ENCODE measurements around the gene SPARCL1. TPM values are rescaled to one million over a fixed set of nuclear protein-coding genes. Genes with fewer than 3 reads are reported as not detected.
"Not testable (repeated sequence)": the region's sequence is repeated elsewhere in the genome, so short reads cannot be mapped to it uniquely, and the experiment has no call there.

The SPARCL1 gene
- total and polyA plus RNA-seq, 2 experiments from 2014 or later, result not detected

- Histone ChIP-seq H3K27me3 (replicated peaks; ENCODE audit: insufficient read depth) (no peaks in the 10 kb centered on the region), H3K4me1 (ENCODE audit: insufficient read depth) (no peaks in the 10 kb centered on the region), H3K79me2 (ENCODE audit: insufficient read depth) (no peaks in the 10 kb centered on the region), H3F3A (ENCODE audit: insufficient read depth) (no peaks in the 10 kb centered on the region), H3K9me3 (ENCODE audit: low read depth) (no peaks in the 10 kb centered on the region), H4K20me1 (ENCODE audit: insufficient read depth) (no peaks in the 10 kb centered on the region), H3K9me2 (ENCODE audit: insufficient read depth) (no peaks in the 10 kb centered on the region), H3K27ac (no peak overlapping the region), H3K4me2 (ENCODE audit: unreplicated experiment) (no peak overlapping the region), H3K9ac (no peak overlapping the region), H2AFZ (no peak overlapping the region), H3K36me3 (ENCODE audit: low read depth) (peaks cover 23% of the 10 kb centered on the region), H3K4me3 (no peak overlapping the region)
- DNase-seq, result no peak
- in situ Hi-C loops (cut with MboI), result loop anchor here (25.0 kb wide), 1 partner anchor 314 kb away; no protein-coding TSS in a partner anchor
- TF ChIP-seq EZH2phosphoT487 (IDR thresholded peaks at IDR 0.05; ENCODE audit: insufficient read depth, low read depth), result no peak
These were observed 77.6 kb downstream of the SPARCL1 start for GRCh38 chr4:87451537-87451936.

- DNase-seq; H3K9ac ChIP-seq; H3K4me1 ChIP-seq (ENCODE audit: insufficient read depth); H2AFZ ChIP-seq; in situ Hi-C loops (cut with MboI); H3K27ac ChIP-seq; H3K9me3 ChIP-seq (ENCODE audit: low read depth); H3K27me3 ChIP-seq (replicated peaks; ENCODE audit: insufficient read depth); H3F3A ChIP-seq (ENCODE audit: insufficient read depth); H3K4me3 ChIP-seq; H4K20me1 ChIP-seq (ENCODE audit: insufficient read depth); H3K9me2 ChIP-seq (ENCODE audit: insufficient read depth); H3K79me2 ChIP-seq (ENCODE audit: insufficient read depth); H3K4me2 ChIP-seq (ENCODE audit: unreplicated experiment): not testable (repeated sequence)
- H3K36me3 ChIP-seq (ENCODE audit: low read depth), result peaks cover 23% of the 10 kb centered on the region
- 84 to 87% methylated on average over 6 of the region's 6 CpGs for WGBS, 2 experiments (ENCODE audit: low coverage in 1 of 2, low lambda C conversion rate in 2 of 2, missing lambda C conversion rate in 2 of 2)
These were observed 82.8 kb downstream of the SPARCL1 start for GRCh38 chr4:87446375-87446774.

- in situ Hi-C loops (cut with MboI), result no loop called here
- Histone ChIP-seq H3K9me2 (ENCODE audit: insufficient read depth) (no peaks in the 10 kb centered on the region), H3K4me2 (ENCODE audit: unreplicated experiment) (no peak overlapping the region), H3K27ac (no peak overlapping the region), H3K9ac (no peak overlapping the region), H3K27me3 (replicated peaks; ENCODE audit: insufficient read depth) (no peaks in the 10 kb centered on the region), H3K79me2 (ENCODE audit: insufficient read depth) (no peaks in the 10 kb centered on the region), H4K20me1 (ENCODE audit: insufficient read depth) (no peaks in the 10 kb centered on the region), H2AFZ (no peak overlapping the region), H3K9me3 (ENCODE audit: low read depth) (no peaks in the 10 kb centered on the region), H3F3A (ENCODE audit: insufficient read depth) (no peaks in the 10 kb centered on the region), H3K4me1 (ENCODE audit: insufficient read depth) (no peaks in the 10 kb centered on the region), H3K36me3 (ENCODE audit: low read depth) (peaks cover 19% of the 10 kb centered on the region), H3K4me3 (no peak overlapping the region)
- WGBS, 2 experiments (ENCODE audit: low coverage in 1 of 2, low lambda C conversion rate in 2 of 2, missing lambda C conversion rate in 2 of 2), result 66 to 80% methylated on average over 3 of the region's 3 CpGs
- no peak for DNase-seq
- TF ChIP-seq EZH2phosphoT487 (IDR thresholded peaks at IDR 0.05; ENCODE audit: insufficient read depth, low read depth) (no peak), EZH2 (IDR thresholded peaks at IDR 0.05; ENCODE audit: insufficient read depth, poor library complexity, severe bottlenecking) (no peak)
These were observed 83.2 kb downstream of the SPARCL1 start for GRCh38 chr4:87445964-87446363.

- H3K4me2 ChIP-seq (ENCODE audit: unreplicated experiment), result no peak overlapping the region
- H3K36me3 ChIP-seq (ENCODE audit: low read depth), result peaks cover 16% of the 10 kb centered on the region
- no peak overlapping the region for H3K9ac ChIP-seq
- H3K4me1 ChIP-seq (ENCODE audit: insufficient read depth), result no peaks in the 10 kb centered on the region
- H3K4me3 ChIP-seq, result no peak overlapping the region
- H3K27ac ChIP-seq, result no peak overlapping the region
- no peak for DNase-seq
- H3K27me3 ChIP-seq (replicated peaks; ENCODE audit: insufficient read depth), result no peaks in the 10 kb centered on the region
- no peaks in the 10 kb centered on the region for H3K9me2 ChIP-seq (ENCODE audit: insufficient read depth)
- no peak overlapping the region for H2AFZ ChIP-seq
- 100% methylated on average over 1 of the region's 1 CpG for WGBS, 2 experiments (ENCODE audit: low coverage in 1 of 2, low lambda C conversion rate in 2 of 2, missing lambda C conversion rate in 2 of 2)
- no peaks in the 10 kb centered on the region for H3K9me3 ChIP-seq (ENCODE audit: low read depth)
- no peak for TF ChIP-seq EZH2phosphoT487 (IDR thresholded peaks at IDR 0.05; ENCODE audit: insufficient read depth, low read depth)
- TF ChIP-seq EZH2 (IDR thresholded peaks at IDR 0.05; ENCODE audit: insufficient read depth, poor library complexity, severe bottlenecking), result no peak
- H4K20me1 ChIP-seq (ENCODE audit: insufficient read depth), result no peaks in the 10 kb centered on the region
- no peaks in the 10 kb centered on the region for H3F3A ChIP-seq (ENCODE audit: insufficient read depth)
- H3K79me2 ChIP-seq (ENCODE audit: insufficient read depth), result no peaks in the 10 kb centered on the region
- in situ Hi-C loops (cut with MboI), result no loop called here
These were observed 84.4 kb downstream of the SPARCL1 start for GRCh38 chr4:87444741-87445140.

GRCh38 chr4:87442889-87443288 is 86.3 kb downstream of the SPARCL1 start:
- H2AFZ ChIP-seq, result no peak overlapping the region
- TF ChIP-seq EZH2phosphoT487 (IDR thresholded peaks at IDR 0.05; ENCODE audit: insufficient read depth, low read depth) (no peak), EZH2 (IDR thresholded peaks at IDR 0.05; ENCODE audit: insufficient read depth, poor library complexity, severe bottlenecking) (no peak)
- H3K9ac ChIP-seq, result no peak overlapping the region
- in situ Hi-C loops (cut with MboI), result no loop called here
- H3K27ac ChIP-seq, result no peak overlapping the region
- 77% methylated on average over 3 of the region's 3 CpGs for WGBS, 2 experiments (ENCODE audit: low coverage in 1 of 2, low lambda C conversion rate in 2 of 2, missing lambda C conversion rate in 2 of 2)
- H3K4me3 ChIP-seq, result no peak overlapping the region
- H3K9me3 ChIP-seq (ENCODE audit: low read depth), result no peaks in the 10 kb centered on the region
- H3K4me2 ChIP-seq (ENCODE audit: unreplicated experiment), result no peak overlapping the region
- H4K20me1 ChIP-seq (ENCODE audit: insufficient read depth), result no peaks in the 10 kb centered on the region
- H3K4me1 ChIP-seq (ENCODE audit: insufficient read depth), result no peaks in the 10 kb centered on the region
- no peaks in the 10 kb centered on the region for H3K27me3 ChIP-seq (replicated peaks; ENCODE audit: insufficient read depth)
- peaks cover 18% of the 10 kb centered on the region; the same call in 1 of the 2 replicates for H3K36me3 ChIP-seq (ENCODE audit: low read depth)
- no peaks in the 10 kb centered on the region for H3K9me2 ChIP-seq (ENCODE audit: insufficient read depth)
- H3F3A ChIP-seq (ENCODE audit: insufficient read depth), result no peaks in the 10 kb centered on the region
- DNase-seq, result no peak
- H3K79me2 ChIP-seq (ENCODE audit: insufficient read depth), result no peaks in the 10 kb centered on the region
